T-helper 1 cell treated with Interleukin-12 subunit alpha and Interleukin-12 subunit beta and Interleukin-4 antibody, amounts not matched to agents 30 ng/mL and 1 ng/mL, for 36 hours (primary cell): Measurements from ENCODE around the gene KCNQ5. TPM values are rescaled to one million over a fixed set of nuclear protein-coding genes. Genes with fewer than 3 reads are reported as not detected.

Source experiments
- intact Hi-C: fragments of 100-400 bp; cut with micrococcal nuclease; formaldehyde crosslinking; loops from one replicate; pipeline ENCODE4 v1.15.1; 2024
- total RNA-seq: library from RNA; stranded (reverse); gene quantifications from 2 replicates; pipeline ENCODE4 v1.2.3, GENCODE V29; 2022

Gene KCNQ5
- total RNA-seq, 1 donor from 2014 or later: 4.1 TPM

- intact Hi-C loops: no loop called here
Measured at GRCh38 chr6:72987301-72987700, 365.4 kb downstream of the KCNQ5 start.

- intact Hi-C loops: no loop called here
Measured at GRCh38 chr6:72999995-73000394, 378.1 kb downstream of the KCNQ5 start.

GRCh38 chr6:73000460-73000859 lies 378.6 kb downstream of the KCNQ5 start:
- intact Hi-C loops: no loop called here

GRCh38 chr6:73002588-73002987 lies 380.7 kb downstream of the KCNQ5 start:
- intact Hi-C loops: no loop called here

- intact Hi-C loops: no loop called here
Measured at GRCh38 chr6:73003302-73003701, 381.4 kb downstream of the KCNQ5 start.

GRCh38 chr6:73004231-73004630 lies 382.4 kb downstream of the KCNQ5 start:
- intact Hi-C loops: no loop called here

GRCh38 chr6:73004861-73005260 lies 383.0 kb downstream of the KCNQ5 start:
- intact Hi-C loops: no loop called here

GRCh38 chr6:73006146-73006545 lies 384.3 kb downstream of the KCNQ5 start:
- intact Hi-C loops: no loop called here

- intact Hi-C loops: no loop called here
Measured at GRCh38 chr6:73011945-73012344, 390.1 kb downstream of the KCNQ5 start.

GRCh38 chr6:73017476-73017875 lies 395.6 kb downstream of the KCNQ5 start:
- intact Hi-C loops: no loop called here

GRCh38 chr6:73024598-73024997 lies 402.7 kb downstream of the KCNQ5 start:
- intact Hi-C loops: no loop called here

- intact Hi-C loops: no loop called here
Measured at GRCh38 chr6:73027691-73028090, 405.8 kb downstream of the KCNQ5 start.

- intact Hi-C loops: no loop called here
Measured at GRCh38 chr6:73028124-73028766, 406.4 kb downstream of the KCNQ5 start.

GRCh38 chr6:73028893-73029450 lies 407.1 kb downstream of the KCNQ5 start:
- intact Hi-C loops: no loop called here

- intact Hi-C loops: no loop called here
Measured at GRCh38 chr6:73030257-73030656, 408.4 kb downstream of the KCNQ5 start.

GRCh38 chr6:73030791-73031782 lies 409.2 kb downstream of the KCNQ5 start:
- intact Hi-C loops: no loop called here

GRCh38 chr6:73032586-73032985 lies 410.7 kb downstream of the KCNQ5 start:
- intact Hi-C loops: no loop called here

- intact Hi-C loops: no loop called here
Measured at GRCh38 chr6:73036689-73037088, 414.8 kb downstream of the KCNQ5 start.

GRCh38 chr6:73041051-73041450 lies 419.2 kb downstream of the KCNQ5 start:
- intact Hi-C loops: no loop called here

GRCh38 chr6:73042892-73043291 lies 421.0 kb downstream of the KCNQ5 start:
- intact Hi-C loops: no loop called here

GRCh38 chr6:73043446-73043845 lies 421.6 kb downstream of the KCNQ5 start:
- intact Hi-C loops: no loop called here

GRCh38 chr6:73045609-73046008 lies 423.7 kb downstream of the KCNQ5 start:
- intact Hi-C loops: no loop called here
